ENCODE data around the gene ENO2.
"Not testable (repeated sequence)": the region's sequence is repeated elsewhere in the genome, so short reads cannot be mapped to it uniquely, and the experiment has no call there.

ENO2 gene

DNA sequence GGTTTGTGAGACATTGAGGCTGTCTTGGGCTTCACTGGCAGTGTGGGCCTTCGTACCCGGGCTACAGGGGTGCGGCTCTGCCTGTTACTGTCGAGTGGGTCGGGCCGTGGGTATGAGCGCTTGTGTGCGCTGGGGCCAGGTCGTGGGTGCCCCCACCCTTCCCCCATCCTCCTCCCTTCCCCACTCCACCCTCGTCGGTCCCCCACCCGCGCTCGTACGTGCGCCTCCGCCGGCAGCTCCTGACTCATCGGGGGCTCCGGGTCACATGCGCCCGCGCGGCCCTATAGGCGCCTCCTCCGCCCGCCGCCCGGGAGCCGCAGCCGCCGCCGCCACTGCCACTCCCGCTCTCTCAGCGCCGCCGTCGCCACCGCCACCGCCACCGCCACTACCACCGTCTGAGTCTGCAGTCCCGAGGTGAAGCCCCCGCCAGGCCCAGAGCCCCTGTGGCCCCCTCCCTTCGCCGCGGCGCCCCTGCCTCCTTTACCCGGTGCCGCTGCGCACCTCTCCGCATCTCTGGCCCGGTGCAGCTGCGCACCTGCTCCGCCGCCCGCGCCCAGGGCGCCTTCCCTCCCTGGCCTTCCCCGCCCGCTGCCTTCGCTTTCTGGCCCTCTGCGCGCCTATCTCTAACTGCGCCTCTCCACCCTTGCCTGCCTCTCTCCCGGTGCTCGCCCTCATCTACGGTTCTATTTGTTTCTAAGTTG lies at the start of gene ENO2:
Gene ENO2, plus strand, starts transcription at position 335 of the 701 bp plus-strand sequence. CDS start 1,253 bp downstream, outside the sequence.
- DNase-seq: peak in 50 of 56 donors; percentile 23 to 87 (median 70)

DNA sequence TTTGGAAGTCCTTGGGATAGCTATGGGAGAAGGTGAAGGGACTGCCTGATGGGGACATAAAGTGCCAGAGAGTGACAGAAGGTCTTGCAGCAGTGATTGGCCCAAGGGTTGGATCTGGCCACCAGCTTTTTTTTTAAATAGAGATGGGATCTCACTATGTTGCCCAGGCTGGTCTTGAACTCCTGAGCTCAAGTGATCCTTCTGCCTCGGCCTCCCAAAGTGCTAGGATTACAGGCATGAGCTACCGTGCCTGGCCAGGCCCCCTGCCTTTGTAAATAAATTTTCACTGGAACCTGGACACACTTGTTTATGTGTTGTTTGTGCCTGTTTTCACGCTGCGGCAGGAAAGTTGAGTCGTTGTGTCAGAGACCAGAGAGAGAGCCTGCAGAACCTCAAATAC lies 49.1 kb upstream of the ENO2 start:
- DNase-seq: not testable (repeated sequence)

DNA sequence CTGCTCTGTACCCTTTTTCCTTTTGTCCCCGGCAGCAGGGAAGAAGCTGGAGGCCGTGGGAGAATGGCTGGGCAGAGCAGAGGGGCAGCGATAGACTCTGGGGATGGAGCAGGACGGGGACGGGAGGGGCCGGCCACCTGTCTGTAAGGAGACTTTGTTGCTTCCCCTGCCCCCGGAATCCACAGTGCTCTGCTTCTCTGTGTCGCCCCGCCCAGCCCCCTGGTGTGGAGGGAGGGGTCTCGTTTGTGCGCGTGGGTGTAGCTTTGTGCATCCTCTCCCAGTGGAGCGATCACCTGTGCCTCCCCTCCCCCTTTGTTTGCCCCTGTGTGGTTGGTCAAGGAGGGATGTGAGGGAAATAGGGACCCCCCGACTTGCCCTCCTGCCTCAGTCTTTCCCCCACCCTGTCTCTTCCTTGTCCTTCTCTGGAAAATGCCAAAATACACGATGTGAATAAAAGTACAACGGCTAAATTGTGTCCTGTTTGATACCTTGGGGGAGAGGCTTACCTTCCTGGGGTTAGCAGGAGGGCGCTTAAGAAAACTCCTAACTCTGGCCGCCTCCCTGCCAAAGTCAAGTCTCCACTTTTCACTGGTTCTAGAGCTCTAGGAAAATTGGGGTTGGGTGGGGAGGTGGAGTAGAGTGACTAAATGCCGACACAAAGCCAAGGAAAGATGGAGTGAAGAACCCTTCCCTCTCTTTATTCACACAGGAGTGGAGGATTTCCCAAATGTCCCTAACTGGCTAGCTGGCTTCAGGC lies 48.0 kb upstream of the ENO2 start:
- no peak for DNase-seq

DNA sequence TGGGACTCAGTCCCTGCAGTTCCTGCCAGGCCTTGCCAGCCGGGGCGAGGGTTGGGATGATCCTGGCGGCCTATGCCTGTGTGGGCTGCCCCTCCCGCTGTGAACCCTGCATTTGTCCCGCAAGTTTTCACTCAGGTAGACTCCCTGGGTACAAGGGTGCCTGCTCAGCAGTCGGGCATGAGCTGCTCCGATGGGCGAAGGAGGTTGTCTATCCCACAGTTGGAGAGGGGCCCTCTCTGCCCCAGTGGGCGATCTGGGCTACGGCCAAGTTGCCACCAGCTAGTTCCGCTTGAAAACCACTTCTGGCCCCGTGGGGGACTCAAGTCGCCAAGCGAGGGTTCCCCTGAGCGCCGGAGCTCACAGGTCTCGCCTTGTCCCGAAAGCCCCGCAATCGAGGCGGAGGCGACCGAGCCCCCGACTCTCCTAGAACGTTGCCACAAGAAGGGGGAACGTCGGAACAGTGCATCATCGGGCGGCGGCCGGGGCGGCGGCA lies 47.4 kb upstream of the ENO2 start:
- DNase-seq: peak in 18 of 56 donors; percentile 37 to 78 (median 54)

DNA sequence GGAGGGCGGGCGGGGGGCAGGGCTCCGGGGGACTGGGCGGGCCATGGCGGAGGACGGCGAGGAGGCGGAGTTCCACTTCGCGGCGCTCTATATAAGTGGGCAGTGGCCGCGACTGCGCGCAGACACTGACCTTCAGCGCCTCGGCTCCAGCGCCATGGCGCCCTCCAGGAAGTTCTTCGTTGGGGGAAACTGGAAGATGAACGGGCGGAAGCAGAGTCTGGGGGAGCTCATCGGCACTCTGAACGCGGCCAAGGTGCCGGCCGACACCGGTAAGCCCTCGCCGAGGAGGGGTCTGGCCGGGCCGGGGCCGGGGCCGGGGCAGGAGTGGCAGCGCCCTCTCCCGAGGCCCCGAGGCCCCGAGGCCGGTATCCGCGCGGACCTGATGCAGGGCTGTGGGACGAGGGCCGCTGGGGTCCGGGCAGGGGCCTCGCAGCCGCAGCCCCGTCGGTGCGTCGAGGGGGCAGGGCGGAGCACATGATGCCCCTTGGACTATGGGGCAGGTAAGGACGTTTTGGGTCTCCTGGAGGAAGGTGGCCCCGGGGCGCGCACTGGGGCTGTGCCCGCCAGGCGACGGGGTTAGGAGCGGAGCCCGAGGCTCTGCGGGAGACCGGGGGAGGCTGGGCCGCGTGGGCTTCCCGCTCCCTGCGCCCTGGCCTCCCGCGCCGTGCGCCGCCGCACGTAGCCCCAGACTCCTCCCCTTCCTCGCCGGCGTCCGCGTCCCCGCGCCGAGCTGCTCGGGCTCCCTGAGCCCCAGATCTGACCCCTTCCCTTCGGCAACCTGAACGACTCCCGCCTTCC lies 46.8 kb upstream of the ENO2 start, which contains the start of gene TPI1:
Gene TPI1, plus strand, starts transcription at position 119 of the 798 bp plus-strand sequence. Its CDS starts 36 bp downstream, at position 155.
- DNase-seq: peak in 52 of 56 donors; percentile 24 to 89 (median 76)

DNA sequence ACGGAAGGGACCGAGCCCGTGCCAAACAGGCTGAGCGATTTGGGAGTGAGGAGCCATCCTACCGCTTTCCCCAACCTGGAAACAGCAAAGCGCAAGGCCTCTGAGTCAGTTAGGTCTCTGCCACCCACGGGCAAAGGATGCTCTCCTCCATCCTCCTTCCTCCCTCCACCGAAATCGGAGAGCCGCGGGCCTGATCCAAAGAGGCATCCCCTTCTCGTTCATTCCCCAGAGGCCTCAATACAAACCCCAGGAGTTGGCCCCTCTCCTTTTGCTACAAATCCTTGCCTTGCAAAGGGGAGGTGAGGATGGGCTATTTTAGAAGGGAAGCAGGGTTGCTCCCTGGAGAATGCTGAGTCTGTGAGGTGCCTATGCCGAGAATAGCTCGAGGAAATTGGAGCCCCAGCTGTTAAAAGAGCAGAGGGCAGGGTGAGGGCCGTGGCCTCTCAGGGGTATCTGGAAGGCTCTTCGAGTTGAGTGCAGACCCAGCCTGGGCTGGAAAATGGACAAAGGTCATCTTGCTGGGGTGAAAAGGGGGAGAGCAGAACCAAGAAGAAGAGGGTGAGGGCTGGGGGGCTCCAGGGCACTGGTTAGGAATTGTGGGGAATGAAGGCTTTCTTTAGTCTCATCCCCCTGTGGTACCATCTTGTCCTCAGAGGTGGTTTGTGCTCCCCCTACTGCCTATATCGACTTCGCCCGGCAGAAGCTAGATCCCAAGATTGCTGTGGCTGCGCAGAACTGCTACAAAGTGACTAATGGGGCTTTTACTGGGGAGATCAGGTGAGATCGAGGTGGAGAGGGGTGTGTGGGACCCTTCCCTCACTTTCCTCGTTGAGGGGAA lies 46.0 kb upstream of the ENO2 start:
- peak in 5 of 56 donors; percentile 33 to 63 (median 56) for DNase-seq

DNA sequence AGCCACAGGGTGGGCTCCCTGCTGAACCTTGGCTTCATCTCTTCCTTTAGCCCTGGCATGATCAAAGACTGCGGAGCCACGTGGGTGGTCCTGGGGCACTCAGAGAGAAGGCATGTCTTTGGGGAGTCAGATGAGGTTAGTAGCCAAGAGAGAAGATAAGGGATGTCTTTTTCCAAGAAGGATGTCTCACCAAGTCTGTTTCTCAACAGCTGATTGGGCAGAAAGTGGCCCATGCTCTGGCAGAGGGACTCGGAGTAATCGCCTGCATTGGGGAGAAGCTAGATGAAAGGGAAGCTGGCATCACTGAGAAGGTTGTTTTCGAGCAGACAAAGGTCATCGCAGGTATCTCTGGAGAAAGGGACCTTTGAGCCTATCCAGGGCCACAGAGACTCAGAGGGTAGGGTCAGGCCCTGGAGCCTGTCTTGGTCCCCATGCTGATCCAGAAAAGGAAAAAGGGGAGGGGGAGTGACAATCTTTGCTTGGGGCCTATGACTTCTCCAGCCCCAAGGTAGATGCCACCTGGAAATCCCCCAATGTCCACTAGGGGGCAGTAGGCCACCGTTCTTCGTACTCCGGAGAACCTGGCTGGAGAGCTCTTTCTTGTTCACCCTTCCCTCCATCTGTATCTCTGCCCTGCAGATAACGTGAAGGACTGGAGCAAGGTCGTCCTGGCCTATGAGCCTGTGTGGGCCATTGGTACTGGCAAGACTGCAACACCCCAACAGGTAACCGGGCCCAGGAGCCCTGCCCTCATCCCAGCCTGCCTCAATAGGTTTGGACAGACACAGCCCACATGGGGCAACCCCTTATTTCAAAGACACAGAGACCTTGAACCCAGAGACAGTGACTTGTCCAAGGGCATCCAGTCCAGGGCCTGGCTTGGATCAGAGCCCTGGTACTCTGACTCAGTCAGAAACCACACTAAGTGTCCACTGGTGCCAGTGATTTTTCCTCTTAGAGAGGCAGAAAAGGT lies 45.0 kb upstream of the ENO2 start:
- DNase-seq: peak in 50 of 56 donors; percentile 7 to 78 (median 40)

DNA sequence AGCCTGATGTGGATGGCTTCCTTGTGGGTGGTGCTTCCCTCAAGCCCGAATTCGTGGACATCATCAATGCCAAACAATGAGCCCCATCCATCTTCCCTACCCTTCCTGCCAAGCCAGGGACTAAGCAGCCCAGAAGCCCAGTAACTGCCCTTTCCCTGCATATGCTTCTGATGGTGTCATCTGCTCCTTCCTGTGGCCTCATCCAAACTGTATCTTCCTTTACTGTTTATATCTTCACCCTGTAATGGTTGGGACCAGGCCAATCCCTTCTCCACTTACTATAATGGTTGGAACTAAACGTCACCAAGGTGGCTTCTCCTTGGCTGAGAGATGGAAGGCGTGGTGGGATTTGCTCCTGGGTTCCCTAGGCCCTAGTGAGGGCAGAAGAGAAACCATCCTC lies 44.1 kb upstream of the ENO2 start:
- DNase-seq: not testable (repeated sequence)

DNA sequence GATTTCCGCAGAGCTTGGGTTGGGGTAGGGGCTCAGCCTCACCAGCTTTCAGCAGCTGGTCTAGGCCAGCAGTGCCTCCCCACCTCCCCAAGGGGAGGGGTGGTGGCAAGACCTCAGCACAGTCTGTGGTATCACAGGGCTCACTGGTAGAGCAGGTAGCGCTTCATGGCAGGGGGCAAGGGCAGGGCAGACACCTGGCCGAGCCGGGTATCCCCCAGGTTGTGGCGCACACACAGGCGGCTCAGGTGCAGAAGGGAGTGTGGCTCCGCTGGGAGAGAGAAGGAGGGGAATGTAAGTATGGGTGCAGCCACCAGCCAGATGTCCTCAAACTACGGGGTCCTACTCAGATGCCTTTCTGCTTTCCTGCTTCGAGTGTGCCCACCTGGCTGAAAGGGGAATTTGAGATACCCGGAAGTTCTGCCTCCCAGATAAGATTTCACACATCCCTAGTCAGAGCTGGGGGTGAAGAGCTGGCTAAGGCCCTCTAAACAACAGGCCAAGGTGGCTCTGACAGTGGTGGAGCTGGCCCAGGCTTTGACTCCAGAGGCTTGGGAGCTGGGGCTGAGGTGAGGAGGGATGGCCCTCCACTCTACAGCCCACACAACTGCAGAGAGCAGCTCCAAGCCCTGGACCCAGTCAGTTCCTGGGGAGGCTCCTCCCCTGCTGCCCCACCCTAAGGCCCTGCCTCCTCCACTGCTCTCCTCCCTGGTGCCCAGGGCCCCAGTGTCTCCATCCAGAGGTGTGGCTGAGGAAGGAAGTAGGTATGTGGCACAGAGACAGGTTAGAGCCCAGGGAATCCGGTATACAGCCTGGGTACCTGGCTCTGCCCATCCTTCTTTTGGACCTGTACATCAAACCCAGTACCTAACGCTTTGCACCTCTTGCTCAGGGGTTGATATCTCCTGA lies 43.1 kb upstream of the ENO2 start:
- peak in 1 of 56 donors; percentile 18 for DNase-seq

DNA sequence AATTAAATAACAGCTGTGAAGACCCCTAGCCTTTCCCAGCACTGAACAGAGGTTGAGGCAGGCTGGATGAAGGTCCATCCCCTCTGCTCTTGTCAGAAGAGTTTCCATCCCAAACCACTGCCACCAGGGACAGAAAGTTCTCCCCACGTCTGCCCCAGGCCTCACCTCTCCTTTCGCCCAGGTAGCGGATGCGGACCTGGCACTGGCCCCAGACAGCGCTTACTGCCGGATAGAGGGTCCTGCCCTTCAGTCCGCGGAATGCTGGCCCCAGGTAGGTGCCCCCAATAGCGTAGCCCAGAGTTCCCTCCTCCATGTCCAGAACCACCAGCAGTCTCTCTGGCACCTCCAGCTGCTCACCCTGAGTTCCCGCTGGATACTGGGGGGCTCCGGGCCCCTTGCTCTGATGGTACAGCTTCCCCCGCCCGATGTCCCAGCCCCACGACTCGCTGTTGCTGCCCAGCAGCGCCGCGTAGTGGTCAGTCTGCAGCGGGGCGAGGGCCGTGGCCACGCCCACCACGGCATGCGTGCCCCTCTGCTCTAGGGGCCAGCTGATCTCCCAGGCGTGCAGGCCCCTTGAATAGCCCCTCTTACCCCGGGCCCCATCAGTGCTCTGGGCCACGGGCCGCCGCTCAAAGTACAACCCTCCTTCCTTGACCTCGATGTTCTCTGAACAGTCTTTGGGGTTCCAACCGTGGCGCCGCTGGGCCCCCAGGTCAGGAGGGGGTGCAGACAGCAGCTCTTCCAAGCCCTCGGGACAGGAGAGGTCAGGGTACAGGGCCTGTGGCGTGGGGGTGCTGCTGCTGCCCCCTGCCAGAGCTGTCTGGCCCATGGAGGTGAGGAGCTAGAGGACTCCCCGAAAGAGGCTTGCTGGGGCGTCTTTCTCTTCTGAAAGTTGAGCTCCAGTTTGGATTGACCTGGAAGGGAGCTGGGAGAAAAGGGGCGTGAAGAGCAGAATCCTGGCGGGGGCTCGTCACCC lies 42.0 kb upstream of the ENO2 start:
- DNase-seq: peak in 54 of 56 donors; percentile 20 to 87 (median 60)

DNA sequence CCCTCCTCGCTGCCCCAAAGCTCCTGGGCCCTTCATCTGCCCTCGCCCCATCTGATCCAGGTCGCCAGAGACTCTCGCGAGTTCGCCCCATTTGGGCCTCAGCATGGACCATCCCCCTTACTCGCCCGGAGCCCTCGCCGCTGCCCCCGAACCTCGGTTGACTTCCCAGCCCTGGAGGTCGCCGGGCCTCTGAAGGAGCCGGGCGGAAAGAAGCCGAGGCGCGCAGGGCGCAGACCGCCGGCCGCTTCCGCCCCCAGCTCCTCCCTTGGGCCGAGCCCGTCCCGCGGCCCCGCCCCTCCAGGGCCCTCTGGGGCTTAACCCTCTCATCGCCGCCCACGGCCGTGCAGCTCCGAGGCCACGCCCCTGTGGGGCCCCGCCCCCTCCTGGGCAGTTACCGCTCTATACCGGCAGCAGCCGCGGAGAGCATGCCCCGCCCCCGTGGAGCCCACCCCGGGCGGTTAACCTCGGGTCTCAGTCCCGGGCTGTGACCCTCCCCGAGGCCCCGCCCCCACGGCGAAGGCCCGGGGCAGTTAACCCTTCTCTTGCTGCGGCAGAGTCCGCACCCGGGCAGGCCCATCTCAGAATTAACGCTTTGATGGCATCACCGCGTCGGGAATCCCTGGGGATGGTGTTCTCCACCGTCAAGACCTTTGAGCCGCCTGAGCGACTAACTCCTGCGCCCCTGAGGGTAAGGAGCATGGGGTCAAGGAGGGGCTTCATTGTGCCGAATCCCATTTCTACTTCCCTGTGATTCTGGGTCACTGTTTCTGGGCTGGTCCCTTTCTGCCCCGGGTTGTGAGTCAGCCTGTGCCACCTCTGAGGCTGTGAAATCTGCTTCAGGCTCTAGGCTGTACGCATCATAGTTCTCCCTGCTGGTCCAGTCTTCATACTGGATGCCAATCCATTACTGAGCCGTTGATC lies 41.0 kb upstream of the ENO2 start, which contains the start of gene SPSB2:
Gene SPSB2, minus strand, starts transcription at position 210 of the 921 bp plus-strand sequence. CDS start 402 bp downstream, outside the sequence.
- peak in 55 of 56 donors; percentile 51 to 96 (median 86) for DNase-seq

DNA sequence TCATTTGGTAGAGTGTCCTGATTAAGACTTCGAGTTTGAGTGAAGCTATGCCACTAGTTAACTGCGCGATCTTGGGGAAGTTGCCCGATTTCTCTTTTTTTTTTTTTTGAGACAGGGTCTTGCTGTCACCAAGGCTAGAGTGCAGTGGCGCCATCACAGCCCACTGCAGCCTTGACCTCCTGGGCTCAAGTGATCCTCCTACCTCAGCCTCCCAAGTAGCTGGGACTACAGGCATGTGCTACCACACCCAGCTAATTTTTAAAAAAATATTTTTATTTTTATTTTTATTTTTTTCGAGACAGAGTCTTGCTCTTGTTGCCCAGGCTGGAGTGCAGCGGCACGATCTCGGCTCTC lies 40.4 kb upstream of the ENO2 start:
- DNase-seq: not testable (repeated sequence)

DNA sequence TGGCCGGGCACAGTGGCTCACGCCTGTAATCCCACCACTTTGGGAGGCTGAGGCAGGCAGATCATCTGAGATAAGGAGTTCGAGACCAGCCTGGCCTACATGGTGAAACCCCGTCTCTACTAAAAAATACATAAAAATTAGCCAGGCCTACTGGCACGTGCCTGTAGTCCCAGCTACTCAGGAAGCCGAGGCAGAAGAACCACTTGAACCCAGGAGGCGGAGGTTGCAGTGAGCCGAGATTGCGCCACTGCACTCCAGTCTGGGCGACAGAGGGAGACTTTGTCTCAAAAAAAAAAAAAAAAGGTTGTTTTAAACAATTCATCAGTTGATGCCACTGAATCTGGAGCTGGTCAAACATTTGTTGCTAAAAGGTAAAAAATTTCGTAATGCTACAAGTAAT lies 34.6 kb upstream of the ENO2 start:
- DNase-seq: not testable (repeated sequence)

DNA sequence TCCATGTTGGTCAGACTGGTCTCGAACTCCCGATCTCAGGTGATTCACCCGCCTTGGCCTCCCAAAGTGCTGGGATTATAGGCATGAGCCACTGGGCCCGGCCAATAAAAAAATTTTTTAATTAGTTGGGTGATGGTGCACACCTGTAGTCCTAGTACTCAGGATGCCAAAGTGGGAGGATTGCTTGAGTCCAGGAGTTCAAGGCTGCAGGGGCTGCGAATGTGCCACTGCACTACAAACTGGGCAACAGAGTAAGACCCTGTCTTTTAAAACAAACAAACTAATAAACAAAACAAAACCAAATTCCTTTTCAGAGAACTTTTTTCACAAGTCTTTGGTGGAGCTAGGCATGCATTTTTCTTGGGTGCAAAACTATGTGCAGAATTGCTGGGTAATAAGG lies 31.1 kb upstream of the ENO2 start:
- DNase-seq: no peak

DNA sequence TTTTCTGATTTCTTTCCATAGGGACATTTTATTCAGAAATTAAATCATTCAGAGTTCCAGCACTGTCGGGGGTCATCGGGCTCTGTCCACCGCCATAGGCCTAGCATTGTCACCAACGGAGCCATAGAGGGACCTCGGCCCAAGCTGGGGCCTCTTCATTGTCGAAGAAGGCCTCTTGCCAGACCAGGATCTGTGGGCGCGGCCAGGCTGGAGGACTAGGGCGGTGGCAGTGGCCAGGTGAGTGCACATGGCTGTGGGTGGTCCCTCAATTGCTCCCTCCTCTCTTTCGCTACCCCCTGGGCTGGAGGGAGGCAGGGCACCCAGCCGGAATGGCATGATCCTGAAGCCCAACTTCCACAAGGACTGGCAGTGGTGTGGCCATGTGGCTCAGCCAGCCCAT lies 30.7 kb upstream of the ENO2 start:
- no peak for DNase-seq

DNA sequence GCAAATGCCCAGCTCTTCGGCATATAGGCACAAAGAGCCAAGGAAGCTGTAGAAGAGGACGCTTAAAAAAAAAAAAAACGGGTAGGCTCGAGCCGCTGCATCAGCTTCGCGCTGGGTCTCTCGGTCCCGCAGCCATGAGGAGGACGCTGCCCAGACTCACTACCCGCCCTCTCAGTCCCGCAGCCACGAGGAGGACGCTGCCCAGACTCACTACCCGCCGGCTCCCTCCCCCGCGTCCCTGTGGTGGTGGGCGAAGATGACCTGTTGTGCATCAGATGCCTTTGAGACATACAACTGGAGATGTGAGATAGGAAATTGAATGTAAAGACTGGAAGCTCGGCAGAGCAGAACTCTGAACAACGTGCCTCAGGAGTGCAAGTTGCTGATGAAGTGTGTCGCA lies 29.8 kb upstream of the ENO2 start:
- no peak for DNase-seq

All from amygdala (tissue), 56 donors.